Stomach (tissue), 9 donors: ENCODE data around the gene TRPT1. TPM values are rescaled to one million over a fixed set of nuclear protein-coding genes. Genes with fewer than 3 reads are reported as not detected.

Source experiments
- DNase-seq, 2 donors: peaks; one replicate each; pipeline versions ENCODE4 v3.0.0 to v3.0.0-alpha.2; 2013 to 2019
- H3K27ac ChIP-seq, 5 donors: fragments of 200-600 bp in 4 of 5; sonication (generic) in 4 of 5; one replicate each; pipeline ENCODE4 v1.5.1; 2013 to 2019; ENCODE audit warnings: mild to moderate bottlenecking in 1 of 5, moderate library complexity in 1 of 5
- H3K27me3 ChIP-seq, 3 donors: fragments of 200-600 bp; sonication (generic); one replicate each; pipeline ENCODE4 v1.5.1; 2017 to 2019; ENCODE audit warnings: mixed run types in 1 of 3
- H3K36me3 ChIP-seq, 4 donors: fragments of 200-600 bp; sonication (generic); 1 replicate in 3 of 4; 2 replicates in 1 of 4; pipeline ENCODE4 v1.5.1; 2016 to 2019
- H3K4me1 ChIP-seq, 4 donors: fragments of 200-600 bp; sonication (generic); one replicate each; pipeline ENCODE4 v1.5.1; 2016 to 2019
- H3K4me3 ChIP-seq, 4 donors: fragments of 200-600 bp; sonication (generic) in 3 of 4; one replicate each; pipeline ENCODE4 v1.5.1; 2016 to 2019; ENCODE audit warnings: mild to moderate bottlenecking in 1 of 4
- H3K9me3 ChIP-seq, 4 donors: fragments of 200-600 bp; sonication (generic); one replicate each; pipeline ENCODE4 v1.5.1; 2016 to 2019
- EP300 ChIP-seq: sonication (generic); formaldehyde crosslinking; IDR thresholded peaks from one replicate; pipeline ENCODE4 v1.6.1; 2017; ENCODE audit warnings: antibody characterized with exemption
- POLR2A ChIP-seq, 4 donors: fragments of 450-650 bp; IDR thresholded peaks; one replicate each; pipeline ENCODE4 v1.6.1; 2016; ENCODE audit warnings: antibody characterized with exemption in 4 of 4, control low read depth in 2 of 4, mild to moderate bottlenecking in 1 of 4, moderate library complexity in 1 of 4
- POLR2AphosphoS5 ChIP-seq, 3 donors: sonication (generic); formaldehyde crosslinking; IDR thresholded peaks; one replicate each; pipeline ENCODE4 v1.6.1; 2016; ENCODE audit warnings: antibody characterized with exemption in 3 of 3
- WGBS, 5 donors: extraction: QIAGEN DNeasy Blood & Tissue Kit in 3 of 5; methylation state at CpG; one replicate each; pipeline versions ENCODE4 v1.1.5 to v1.1.7; 2013 to 2018; 5-methylcytosine and 5-hydroxymethylcytosine counted together
- intact Hi-C: fragments of 100-400 bp; cut with DNase I; formaldehyde crosslinking; loops from one replicate; pipeline ENCODE4 v1.15.1; 2023; ENCODE audit warnings: low total_unique reads
- polyA plus RNA-seq, 3 donors: library from polyadenylated mRNA; stranded (reverse); fragments of 200-250 nt; gene quantifications; one replicate each; pipeline ENCODE4 v1.2.3, GENCODE V29; 2013
- total RNA-seq, 5 donors: library from RNA; depleted of rRNA; stranded (reverse); fragments of >200 nt; gene quantifications; one replicate each; pipeline versions ENCODE4 v1.1.0 to v1.2.3, GENCODE V29; 2014 to 2016
- TF ChIP-seq, protein P1 (sequence below), 7 experiments: fragments of 450-650 bp in 4 of 7; fragments of 200-600 bp in 3 of 7; sonication (generic) in 3 of 7; IDR thresholded peaks; one replicate each; pipeline ENCODE4 v1.5.1; 2016 to 2019; ENCODE audit warnings: antibody characterized with exemption in 7 of 7, control low read depth in 2 of 7, mild to moderate bottlenecking in 1 of 7
- donor health status: healthy with polysubstance abuse.
- donor health status: Bipolar disorder and iron deficiency.
- donor health status: healthy.

The TRPT1 gene
- total and polyA plus RNA-seq, 8 donors: 15.2 to 425 (median 77.8) TPM

DNA sequence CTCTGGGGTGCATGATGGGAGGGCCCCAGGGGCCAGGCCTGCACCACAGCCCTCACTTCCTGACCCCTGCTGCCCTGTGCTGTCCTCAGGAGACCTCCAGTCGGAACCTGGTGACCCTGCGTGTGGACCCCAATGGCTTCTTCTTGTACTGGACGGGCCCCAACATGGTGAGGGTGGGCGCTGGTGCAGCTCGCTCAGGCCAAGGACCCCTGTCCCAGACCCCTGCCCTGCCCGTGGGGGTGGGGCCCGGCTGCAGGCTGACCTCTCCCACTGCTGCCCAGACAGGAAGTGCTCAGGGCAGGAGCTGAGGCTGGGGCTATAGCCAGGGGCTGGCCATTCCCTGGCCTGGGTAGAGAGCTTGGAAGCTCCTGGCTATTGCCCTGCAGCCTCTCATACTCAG, 28.3 kb upstream of the TRPT1 start:
- intact Hi-C loops: no loop called here
- no peak overlapping the region for H3K4me3 ChIP-seq
- H3K4me1 ChIP-seq: peaks cover 22 to 39% (median 32%) of the 10 kb centered on the region in 4 donors
- no peaks in the 10 kb centered on the region for H3K9me3 ChIP-seq
- TF ChIP-seq, protein P1, sequence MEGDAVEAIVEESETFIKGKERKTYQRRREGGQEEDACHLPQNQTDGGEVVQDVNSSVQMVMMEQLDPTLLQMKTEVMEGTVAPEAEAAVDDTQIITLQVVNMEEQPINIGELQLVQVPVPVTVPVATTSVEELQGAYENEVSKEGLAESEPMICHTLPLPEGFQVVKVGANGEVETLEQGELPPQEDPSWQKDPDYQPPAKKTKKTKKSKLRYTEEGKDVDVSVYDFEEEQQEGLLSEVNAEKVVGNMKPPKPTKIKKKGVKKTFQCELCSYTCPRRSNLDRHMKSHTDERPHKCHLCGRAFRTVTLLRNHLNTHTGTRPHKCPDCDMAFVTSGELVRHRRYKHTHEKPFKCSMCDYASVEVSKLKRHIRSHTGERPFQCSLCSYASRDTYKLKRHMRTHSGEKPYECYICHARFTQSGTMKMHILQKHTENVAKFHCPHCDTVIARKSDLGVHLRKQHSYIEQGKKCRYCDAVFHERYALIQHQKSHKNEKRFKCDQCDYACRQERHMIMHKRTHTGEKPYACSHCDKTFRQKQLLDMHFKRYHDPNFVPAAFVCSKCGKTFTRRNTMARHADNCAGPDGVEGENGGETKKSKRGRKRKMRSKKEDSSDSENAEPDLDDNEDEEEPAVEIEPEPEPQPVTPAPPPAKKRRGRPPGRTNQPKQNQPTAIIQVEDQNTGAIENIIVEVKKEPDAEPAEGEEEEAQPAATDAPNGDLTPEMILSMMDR (IDR thresholded peaks at IDR 0.05): no peak
- no peak for TF ChIP-seq POLR2AphosphoS5 (IDR thresholded peaks at IDR 0.05)
- TF ChIP-seq EP300: no peak
- TF ChIP-seq POLR2A (IDR thresholded peaks at IDR 0.05): no peak
- no peak for DNase-seq
- H3K27me3 ChIP-seq: no peaks in the 10 kb centered on the region
- H3K36me3 ChIP-seq: peaks cover 43 to 52% (median 51%) of the 10 kb centered on the region in 4 donors
- H3K27ac ChIP-seq: no peak overlapping the region
- WGBS, 5 donors: 85 to 92% (median 88%) methylated on average over 5 to 7 of the region's 7 CpGs

DNA sequence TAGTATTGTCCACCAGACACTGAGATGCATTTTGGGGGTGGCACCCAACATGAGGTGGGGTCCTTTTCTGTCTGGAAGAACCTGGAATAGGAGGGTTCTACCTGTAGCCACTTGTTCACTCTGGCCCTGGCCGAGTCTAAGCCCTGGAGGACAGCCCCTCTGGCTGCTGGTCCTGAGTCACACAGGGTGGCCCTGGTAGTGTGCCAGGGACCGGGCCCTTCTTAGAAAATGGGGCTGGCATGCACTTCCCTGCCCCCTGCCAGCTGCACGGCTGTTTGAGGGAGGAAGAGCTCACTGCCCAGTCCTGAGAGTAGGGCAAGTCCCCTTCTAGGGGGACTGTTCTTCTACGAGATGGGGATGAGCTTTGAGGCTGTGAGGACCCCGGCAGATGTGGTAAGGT, 27.5 kb upstream of the TRPT1 start:
- H3K27ac ChIP-seq: no peak overlapping the region
- intact Hi-C loops: no loop called here
- H3K4me3 ChIP-seq: no peak overlapping the region
- WGBS, 5 donors: 41 to 65% (median 57%) methylated on average over 5 of the region's 5 CpGs
- DNase-seq: no peak
- peaks cover 35 to 44% (median 43%) of the 10 kb centered on the region in 4 donors for H3K36me3 ChIP-seq
- TF ChIP-seq EP300: no peak
- TF ChIP-seq POLR2AphosphoS5 (IDR thresholded peaks at IDR 0.05): no peak
- no peak for TF ChIP-seq POLR2A (IDR thresholded peaks at IDR 0.05)
- TF ChIP-seq, protein P1 (IDR thresholded peaks at IDR 0.05): no peak
- H3K9me3 ChIP-seq: no peaks in the 10 kb centered on the region
- peaks cover 22 to 39% (median 32%) of the 10 kb centered on the region in 4 donors for H3K4me1 ChIP-seq
- no peaks in the 10 kb centered on the region for H3K27me3 ChIP-seq

DNA sequence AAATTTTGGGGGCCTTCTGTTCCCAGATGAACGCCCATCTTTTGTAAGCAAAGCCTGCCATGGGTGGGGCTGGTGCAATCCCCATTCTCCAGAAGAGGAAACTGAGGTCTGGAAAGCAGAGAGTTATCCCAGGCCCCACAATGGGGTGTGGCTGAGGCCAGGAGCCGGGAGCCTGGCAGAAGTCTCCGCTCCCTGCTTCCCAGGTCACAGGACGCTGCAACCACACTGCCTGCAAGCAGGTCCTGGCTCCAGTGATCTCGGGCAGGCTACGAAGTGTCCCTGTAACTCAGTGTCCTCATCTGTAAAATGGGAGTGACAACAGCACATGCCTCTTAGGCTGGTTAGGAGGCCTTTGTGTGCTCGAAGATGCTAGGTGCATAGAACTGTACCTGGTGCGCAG, 27.1 kb upstream of the TRPT1 start:
- DNase-seq: no peak
- intact Hi-C loops: no loop called here
- H3K36me3 ChIP-seq: peaks cover 31 to 40% (median 38%) of the 10 kb centered on the region in 4 donors
- H3K4me1 ChIP-seq: peaks cover 22 to 39% (median 34%) of the 10 kb centered on the region in 4 donors
- no peak for TF ChIP-seq POLR2AphosphoS5 (IDR thresholded peaks at IDR 0.05)
- TF ChIP-seq POLR2A (IDR thresholded peaks at IDR 0.05): no peak
- no peak for TF ChIP-seq EP300
- TF ChIP-seq, protein P1 (IDR thresholded peaks at IDR 0.05): no peak
- H3K27ac ChIP-seq: peak overlapping the region in 3 of 5 donors; percentile 81 to 89 (median 86)
- no peaks in the 10 kb centered on the region for H3K9me3 ChIP-seq
- 55 to 79% (median 64%) methylated on average over 7 to 8 of the region's 8 CpGs for WGBS, 5 donors
- no peaks in the 10 kb centered on the region for H3K27me3 ChIP-seq
- peak overlapping the region in 3 of 4 donors; percentile 80 to 86 (median 83) for H3K4me3 ChIP-seq

DNA sequence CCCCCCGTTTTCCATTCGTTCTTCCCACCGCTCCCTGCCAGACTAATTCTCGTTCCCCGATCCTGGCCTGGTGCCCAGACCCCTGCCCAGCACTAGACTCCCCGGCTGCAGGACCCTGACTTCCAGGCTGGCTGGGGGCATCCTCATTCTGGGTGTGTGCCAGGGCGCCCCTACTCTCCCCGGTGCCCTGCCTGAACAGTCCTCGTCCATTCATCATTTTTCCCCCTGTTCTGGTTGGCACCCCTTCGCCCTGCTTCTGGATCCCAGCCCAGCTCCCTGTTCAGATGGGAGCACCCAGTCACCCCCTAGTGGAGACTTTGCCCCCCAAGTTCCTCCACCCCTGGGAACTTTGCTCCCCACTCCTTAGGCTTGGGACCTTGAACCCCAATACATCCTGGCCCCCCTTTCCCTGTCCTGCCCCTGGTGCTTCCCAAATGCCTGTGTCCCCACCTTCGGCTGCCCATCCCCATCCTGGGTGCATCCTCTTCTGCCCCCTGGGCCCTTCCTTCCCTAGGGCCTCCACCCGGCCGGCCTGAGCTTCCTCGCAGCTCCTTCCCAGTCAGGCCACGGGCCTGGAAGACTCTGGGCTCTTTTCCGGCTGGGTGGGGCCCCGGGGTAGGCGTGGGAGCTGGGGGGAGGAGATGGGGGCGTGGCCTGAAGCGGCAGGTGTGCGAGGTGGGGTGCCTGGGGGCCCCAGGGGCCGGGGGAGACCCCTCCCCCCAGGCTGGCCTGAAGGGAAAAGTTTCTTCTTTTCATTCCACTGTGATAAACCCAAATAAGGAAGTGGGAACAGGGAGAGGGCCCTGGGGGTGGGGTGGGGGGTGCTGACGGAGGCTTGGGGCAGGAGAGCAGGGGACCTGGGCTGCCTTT, 26.3 kb upstream of the TRPT1 start:
- Histone ChIP-seq H3K4me1 (peaks cover 22 to 47% (median 41%) of the 10 kb centered on the region in 4 donors), H3K9me3 (no peaks in the 10 kb centered on the region), H3K27me3 (no peaks in the 10 kb centered on the region), H3K36me3 (peaks cover 27 to 32% (median 30%) of the 10 kb centered on the region in 4 donors), H3K27ac (peak overlapping the region; percentile 77 to 89 (median 81)), H3K4me3 (peak overlapping the region; percentile 80 to 86 (median 84))
- TF ChIP-seq, protein P1 (IDR thresholded peaks at IDR 0.05): peak in 3 of 7 experiments; percentile 7 to 18 (median 9)
- TF ChIP-seq POLR2A (IDR thresholded peaks at IDR 0.05) (no peak), POLR2AphosphoS5 (IDR thresholded peaks at IDR 0.05) (peak in 2 of 3 donors; percentile 36 to 57)
- DNase-seq: peak; percentile 78 to 81
- WGBS, 5 donors: 2 to 8% (median 4%) methylated on average over 22 to 23 of the region's 23 CpGs
- intact Hi-C loops: no loop called here
